ENCODE data around the gene CD40.

The CD40 gene

DNA sequence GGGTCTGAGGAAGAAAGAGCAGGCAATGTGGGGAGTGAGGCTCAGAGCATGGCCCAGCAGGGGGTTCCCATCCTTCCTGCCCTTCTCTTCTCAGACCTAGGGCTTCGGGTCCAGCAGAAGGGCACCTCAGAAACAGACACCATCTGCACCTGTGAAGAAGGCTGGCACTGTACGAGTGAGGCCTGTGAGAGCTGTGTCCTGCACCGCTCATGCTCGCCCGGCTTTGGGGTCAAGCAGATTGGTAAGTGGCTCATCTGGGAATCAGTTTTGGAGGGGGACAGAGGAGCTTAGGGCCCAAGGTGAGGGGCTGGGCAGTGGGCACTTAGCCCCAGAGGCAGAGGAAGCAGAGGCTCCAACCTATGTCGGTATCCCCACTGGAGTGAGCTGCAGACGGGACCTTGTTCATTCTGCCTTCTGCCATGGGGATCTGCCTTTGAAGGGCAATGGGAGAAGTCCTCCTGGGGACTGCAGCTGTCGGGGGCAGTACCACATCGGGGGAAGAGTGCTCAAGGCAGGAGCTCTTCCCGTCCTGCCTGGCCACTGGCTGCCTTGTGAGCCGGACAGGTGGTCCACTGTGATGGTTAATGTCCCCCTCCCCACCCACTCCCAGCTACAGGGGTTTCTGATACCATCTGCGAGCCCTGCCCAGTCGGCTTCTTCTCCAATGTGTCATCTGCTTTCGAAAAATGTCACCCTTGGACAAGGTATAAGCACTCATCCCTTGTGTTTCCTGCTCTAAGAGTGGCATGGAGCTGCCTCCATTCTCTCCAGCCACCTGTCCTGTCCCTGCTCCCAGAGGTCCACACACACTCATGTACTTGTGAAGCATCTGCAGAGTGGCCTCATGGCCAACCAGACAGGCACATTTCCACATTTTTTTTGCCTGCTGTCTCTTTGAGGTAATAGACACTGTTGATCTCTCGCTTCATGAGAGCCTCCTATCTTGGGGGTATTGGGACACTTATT, 4.7 kb downstream of the CD40 start:
- DNase-seq (ENCODE audit: low spot score) = no peak

DNA sequence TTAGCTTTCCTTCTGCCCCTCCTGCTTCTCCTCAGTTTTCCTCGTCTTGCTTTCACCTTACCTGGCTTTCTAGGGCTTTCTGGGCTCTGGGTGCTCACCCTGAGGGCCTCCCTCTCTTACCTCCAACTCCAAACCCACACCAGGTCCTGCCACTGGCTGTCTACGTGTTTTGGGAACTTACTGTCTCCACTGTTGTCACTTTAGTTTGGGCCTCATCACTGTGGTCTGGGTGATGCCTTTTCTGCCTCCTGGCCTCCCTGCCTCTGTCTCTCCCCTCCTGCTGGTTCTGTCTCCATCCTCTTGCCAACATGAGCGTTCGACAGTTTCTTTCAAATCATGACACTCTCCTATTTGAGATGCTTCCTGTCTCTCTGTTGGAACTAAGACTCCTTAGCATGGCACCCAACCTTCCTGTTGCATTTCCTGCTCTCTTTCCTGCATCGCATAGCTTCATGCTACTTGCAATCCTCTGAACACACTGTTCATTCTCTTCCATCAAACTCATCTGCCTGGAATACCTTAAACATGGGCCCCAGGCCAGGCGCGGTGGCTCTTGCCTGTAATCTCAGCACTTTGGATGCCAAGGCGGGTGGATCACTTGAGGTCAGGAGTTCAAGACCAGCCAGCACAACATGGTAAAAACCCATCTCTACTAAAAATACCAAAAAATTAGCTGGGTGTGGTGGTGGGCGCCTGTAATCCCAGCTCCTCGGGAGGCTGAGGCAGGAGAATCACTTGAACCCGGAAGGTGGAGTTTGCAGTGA, 5.5 kb downstream of the CD40 start:
- DNase-seq (ENCODE audit: low spot score) = no peak

DNA sequence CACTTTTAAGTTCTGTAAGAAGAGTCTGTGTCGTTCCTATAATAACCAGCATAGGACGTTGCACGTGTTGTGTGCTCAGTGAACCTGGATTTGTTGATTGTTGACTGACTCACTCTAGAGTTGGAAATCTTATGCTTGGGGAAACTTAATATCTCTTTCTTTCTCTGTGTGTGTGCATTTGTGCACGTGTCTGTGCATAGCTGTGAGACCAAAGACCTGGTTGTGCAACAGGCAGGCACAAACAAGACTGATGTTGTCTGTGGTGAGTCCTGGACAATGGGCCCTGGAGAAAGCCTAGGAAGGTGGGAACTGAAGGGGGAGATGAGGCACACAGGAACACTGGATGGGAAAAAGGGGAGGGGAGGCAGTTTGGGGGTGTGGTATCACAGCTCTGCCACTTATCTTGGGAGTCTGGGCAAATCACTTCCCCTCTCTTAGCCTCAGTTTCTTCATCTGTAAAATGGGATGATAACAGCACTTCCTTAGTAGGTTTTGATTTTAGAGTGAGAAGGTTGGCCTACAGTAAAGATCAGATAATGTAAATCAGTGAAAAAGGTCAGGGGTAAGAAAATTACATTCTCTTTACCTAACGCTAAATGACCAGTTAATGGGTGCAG, 8.4 kb downstream of the CD40 start:
- DNase-seq (ENCODE audit: low spot score) = no peak

DNA sequence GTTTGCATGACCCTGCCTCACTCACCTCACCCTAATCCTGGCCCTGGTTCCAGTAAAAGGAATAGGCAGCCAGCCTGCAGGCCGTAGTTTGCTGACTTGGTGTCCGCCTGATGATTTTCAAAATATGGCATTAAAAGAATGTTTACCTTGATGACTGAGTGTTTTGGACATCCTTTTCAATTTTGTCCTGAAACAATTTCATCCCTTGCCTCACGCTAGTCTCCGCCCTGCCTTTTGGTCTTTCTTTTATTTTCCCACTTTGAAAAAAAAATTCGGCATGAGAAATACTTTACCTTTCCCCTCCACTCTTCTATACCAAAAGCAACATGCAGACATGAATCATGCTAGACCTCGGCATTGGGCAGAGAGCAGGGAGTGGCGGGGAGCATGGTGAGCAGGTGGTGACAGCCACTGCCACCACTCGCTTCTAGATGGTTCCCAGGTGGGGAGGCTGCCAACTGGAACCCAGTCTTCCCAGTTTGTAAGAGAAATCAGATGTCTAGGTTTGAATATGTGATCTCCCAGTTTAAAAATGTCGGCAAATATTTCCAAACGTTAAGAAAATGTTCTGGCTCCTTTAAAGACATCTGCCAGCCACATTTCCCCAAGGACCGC, 9.4 kb downstream of the CD40 start:
- DNase-seq (ENCODE audit: low spot score) = no peak

DNA sequence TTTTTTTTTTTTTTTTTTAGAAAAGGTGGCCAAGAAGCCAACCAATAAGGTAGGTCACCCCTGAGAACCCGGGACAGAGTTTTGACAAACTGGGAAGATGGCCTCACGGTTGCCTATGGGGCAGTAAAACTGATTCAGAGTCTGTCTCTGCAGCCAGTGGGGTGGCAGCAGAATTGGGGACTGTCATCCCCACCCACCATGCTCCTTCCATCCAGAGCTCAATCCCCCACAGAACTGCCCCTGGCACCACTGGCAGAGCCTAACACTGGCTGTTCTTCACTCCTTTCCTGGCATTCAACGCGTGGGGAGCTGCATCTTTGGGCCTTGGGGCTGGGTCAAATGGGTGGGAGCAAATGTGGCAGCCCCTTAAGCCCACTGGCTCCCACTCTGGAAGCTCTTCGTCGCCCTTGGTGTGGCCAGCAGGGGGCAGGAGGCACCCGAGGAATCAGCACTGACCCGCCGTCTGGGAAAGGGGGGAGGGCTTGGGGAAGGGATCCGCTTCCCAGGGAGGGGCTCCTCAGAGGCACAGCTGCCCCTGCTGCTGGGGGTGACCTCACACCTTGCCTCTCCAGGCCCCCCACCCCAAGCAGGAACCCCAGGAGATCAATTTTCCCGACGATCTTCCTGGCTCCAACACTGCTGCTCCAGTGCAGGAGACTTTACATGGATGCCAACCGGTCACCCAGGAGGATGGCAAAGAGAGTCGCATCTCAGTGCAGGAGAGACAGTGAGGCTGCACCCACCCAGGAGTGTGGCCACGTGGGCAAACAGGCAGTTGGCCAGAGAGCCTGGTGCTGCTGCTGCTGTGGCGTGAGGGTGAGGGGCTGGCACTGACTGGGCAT, 10.4 kb downstream of the CD40 start:
- DNase-seq (ENCODE audit: low spot score) = peak; percentile 32

DNA sequence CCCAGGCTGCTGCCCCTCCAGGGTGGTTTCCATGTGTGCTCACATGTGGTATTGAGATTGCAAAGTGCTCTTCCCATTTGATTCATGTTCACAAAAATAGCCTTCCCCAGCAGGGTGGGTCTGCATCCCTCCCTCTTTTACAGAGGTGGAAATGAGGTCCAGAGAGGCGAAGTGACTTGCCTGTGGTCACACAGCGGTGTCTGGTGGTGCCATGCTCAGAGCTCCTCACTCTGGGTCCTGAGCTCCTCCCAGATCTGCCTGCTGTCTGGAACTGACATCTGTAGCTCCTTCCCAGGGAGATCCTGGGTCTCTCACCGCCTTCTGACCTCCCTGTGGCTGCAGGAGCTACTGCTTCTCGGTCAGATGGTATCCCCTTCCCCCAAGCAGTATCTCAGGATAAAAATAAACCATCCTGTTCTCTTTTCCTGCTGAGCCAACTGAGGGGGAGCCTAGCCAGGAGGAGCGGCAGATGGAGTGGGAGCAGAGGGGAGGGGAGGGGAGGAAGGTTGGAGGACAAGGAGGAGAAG, 11.9 kb downstream of the CD40 start:
- DNase-seq (ENCODE audit: low spot score) = peak; percentile 22

DNA sequence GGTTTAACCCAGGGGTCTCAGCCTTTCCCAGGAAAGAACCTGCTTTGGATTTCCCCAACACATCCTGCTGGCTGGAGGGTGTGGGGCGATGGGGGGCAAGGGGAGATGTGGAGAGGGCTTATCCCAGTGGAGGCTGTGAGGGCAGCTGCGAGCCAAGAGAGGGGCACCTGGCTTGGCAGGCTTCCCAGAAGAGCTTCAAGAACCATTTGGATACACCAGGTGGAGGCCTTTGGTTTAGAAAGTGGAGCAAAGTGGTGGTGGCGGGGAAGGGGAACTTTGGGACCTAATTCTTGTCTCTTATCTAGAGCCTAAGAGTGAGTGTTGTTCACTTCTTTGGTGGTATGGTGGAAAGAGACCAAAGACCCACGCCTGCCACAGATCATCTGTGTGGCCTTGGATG, 12.4 kb downstream of the CD40 start:
- DNase-seq (ENCODE audit: low spot score) = no peak

DNA sequence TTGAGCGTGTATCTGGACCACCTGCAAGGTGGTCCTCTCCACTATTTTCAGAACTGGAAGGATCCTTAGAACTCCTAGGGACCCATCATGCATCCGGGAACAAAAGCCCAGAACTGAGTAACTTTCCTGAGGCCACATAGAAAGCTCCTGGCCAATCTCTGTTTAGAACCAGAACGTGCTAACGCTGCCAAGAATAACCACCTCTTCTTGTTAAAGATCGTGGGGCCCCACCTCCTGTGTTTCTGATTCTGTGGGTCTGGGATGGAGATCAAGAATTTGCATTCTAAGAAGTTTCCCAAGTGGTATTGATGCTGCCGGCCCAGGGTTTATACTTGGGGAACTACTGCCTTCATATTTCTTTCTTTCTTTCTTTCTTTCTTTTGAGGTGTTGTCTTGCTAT, 13.3 kb downstream of the CD40 start:
- no peak for DNase-seq (ENCODE audit: low spot score)

DNA sequence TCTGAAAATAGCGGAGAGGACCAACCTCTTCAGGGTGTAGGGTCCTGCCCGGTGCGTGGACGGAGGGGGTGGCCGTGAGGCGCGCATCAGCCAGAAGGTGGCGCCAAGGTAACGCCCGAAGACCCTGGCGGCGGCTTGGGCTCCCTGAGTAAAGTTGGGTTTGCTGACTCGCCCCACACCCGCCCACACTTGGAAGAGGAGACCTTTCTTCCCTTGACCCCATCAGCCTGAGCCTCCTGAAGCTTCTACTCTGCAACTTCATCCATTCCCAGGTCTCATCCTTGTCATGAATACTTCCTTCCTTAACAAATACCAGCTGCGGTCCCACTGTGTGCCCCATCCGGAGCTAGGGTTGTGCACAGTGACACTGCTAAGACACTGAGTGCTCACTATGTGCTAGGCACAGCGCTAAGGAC, 14.6 kb downstream of the CD40 start:
- peak; percentile 78 for DNase-seq (ENCODE audit: low spot score)

DNA sequence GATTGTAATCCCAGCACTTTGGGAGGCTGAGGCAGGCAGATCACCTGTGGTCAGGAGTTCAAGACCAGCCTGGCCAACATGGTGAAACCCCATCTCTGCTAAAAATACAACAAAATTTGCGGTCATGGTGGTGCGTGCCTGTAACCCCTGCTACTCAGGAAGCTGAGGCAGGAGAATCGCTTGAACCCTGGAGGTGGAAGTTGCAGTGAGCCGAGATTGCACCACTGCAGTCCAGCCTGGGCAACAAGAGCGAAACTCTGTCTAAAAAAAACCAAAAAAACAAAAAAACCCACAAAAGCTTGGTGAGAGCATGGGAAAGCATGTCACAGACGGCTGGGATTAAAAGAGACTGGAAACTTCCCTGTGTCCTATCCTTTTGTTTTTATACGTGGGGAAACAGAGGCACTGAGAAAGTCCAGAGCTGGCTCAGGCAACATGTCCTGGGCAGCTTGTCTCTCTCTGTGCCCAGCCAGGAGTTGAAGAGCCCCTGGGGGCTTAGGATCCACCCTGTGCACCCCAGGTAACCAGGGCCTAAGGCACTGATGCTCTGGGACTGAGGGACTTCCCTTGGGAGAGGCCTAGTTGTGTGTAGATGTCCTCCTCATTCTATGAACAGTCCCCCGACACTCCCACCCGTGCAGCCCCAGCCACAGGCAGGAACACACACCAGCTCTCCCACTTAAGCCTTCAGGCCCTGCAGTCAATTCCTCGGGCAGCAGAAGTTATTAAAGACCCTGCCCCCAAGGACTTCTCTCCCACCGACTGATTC, 16.0 kb downstream of the CD40 start:
- no peak for DNase-seq (ENCODE audit: low spot score)

DNA sequence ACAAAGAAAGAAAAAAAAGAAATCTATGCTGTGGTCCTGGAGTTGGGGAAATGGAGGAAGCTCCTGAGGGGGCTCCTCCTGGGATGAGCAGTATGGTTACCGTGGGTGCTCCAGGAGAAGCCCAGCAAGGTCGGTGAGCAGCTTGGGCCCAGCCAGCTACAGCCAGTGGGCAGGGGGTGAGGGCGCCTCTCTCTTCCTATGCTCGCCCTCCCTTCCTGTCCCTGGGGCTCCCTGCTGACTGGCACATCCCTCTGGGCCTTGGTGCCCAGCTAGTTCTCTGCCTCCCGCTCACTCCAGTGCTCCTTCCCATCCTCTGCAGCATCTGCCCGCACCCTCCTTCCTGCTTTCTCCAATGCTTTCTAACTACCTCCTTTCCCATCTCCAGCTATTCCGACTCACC, 16.6 kb downstream of the CD40 start:
- DNase-seq (ENCODE audit: low spot score) = no peak

DNA sequence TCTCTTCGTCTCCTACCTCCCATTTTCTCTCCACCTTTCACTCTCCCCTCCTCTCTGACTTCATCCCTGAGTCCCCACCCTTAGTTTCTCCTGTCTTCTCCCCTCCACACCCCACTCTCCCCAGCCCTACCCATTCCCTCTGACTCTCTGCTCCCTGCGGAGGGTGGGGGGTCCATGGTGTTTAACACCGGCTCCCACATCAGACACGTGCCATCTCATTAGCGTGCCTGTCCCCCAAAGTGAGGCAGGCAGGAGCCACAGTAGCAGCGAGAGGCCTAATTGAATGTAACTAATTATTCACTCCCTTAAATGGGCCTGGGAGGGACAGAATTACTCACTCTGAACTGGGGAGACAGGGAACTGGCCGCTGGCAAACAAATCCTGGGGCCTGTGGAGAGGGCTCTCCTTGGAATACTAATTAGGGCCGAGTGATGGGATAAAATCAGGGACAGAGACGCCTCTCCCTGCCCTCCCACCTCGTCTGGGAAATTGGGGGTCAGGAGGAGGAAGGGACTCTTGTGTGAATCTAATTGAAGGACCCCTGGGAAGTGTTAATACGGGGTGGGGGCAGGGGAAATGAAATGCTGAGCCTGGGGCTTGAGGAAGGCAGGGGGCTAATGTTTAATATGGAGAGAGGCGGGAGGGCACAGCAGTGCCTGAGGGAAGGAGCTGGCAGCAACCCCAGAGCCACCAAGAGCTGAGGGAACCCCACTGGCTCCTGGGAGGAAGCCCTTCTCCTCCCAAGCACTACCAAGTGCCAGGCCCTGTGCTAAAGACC, 17.9 kb downstream of the CD40 start:
- DNase-seq (ENCODE audit: low spot score) = peak; percentile 31

DNA sequence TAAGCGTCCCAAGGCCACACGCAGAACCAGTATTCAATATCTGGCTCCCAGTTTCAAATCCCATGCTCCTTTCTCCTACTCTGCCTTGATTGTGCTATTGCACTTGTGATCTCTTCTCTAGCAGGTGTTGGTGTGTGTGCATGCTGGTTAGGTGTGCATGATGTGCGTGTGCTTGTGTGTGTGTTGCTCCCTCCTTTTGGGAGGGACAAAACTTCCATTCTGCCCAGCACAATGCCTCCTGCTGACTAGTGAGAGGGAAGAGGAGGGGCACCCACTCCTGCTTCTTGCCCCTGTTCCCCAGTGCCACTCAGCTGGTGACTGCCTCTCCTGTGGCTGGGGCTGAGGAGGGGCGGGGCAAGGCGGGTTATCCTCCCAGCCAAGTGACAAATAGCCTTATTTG, 19.7 kb downstream of the CD40 start:
- DNase-seq (ENCODE audit: low spot score) = no peak

DNA sequence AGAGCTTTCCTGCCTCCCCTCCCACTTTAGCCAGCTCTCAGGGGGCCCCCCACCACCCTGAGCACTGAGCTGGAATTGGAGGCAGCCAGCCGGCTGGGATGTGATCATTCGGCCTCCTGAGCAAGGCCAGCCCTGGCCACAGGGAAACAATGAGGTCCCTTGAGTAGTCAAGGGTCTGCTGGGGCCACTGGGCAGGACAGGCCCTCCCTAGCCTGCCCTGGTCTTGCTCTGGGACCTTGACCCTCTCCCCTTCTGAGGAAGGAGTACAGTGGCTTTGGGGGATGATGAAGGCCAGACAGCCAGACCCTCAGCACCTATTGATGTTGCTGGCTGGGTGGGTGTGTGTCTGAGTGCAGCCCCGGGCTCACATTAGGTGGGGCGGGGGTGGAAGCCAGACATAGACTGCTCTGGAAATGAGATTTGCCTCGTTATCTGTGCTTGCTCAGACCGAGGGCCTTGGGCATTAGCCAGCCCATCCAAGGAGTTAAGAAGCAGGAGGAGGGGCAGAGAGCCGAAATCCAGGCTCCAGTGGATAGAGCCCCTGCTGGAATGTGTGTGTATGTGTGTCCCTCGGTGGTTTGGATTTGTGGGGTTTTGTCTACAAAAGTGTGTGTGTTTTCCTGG, 21.3 kb downstream of the CD40 start:
- DNase-seq (ENCODE audit: low spot score) = no peak

DNA sequence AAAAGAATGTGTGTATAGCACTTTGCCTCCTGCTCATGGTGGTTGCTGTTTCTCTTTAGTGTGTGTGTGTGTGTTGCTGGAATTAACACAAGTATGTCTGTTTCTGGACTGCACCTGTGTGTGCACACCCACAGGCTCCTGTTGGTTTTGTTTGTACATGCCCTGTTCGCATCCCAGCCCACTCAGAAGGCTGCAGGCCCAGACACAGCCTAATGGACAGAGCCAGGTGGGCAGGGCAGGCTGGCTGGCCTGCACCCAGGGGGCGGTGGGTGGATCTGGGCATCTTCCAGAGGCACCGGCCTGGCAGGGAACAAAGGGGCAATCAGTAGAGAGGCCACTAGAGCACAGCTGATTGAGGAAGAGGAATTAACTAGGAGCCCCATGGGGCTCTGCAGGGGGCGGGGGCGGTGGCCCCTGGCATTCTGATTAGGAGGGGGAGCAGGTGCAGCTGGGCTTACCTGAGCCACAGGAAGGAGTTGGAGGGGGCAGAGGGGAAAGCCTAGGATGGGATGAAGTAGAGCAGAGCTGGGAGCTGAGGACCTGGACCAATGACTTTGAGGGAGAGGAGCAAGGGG, 21.9 kb downstream of the CD40 start:
- no peak for DNase-seq (ENCODE audit: low spot score)

DNA sequence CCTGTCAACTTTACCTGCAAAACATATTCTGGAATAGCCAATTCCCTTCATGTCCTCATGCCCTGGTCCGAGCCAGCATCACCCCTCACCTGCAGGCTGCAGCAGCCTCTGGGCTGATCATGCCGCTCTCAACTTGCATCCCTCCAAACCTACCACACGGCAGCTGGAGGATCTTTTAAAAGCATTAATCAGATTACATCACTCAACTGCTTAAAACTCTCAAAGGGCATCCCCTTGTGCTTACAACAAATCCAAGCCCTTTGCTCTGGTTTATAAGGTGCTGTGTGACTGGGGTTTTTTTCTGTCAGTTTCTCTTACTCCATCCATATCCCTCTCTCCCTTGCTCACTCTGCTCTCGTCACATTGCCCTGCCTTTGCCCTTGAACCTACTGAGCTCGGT, 24.0 kb downstream of the CD40 start:
- DNase-seq (ENCODE audit: low spot score) = no peak

DNA sequence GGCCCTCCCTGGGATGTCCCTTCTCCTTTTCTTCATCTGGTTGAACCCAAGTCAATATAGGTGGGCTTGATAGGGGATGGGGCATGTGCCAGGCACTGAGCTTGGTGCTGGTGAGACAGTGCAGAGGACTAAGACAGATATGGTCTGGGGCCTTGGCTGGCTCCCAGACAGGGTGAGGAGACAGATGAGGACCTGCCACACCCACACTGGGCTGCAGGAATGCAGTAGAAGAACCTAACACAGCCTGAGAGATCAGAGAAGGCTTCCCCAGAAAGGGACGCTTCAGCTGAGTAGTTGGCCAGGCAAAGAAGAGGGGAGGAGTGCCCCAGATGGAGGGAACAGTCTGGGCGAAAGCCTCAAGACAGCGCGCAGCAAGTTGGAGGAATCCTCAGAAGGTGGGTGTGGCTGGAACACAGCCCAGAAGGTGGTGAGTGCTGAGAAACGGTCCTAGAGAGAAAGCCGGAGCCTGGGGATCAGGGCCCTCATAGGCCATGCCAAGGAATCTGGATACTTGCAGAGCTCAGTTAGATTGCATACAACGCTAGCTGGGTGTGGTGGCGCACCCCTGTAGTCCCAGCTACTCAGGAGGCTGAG, 26.4 kb downstream of the CD40 start:
- DNase-seq (ENCODE audit: low spot score) = no peak

DNA sequence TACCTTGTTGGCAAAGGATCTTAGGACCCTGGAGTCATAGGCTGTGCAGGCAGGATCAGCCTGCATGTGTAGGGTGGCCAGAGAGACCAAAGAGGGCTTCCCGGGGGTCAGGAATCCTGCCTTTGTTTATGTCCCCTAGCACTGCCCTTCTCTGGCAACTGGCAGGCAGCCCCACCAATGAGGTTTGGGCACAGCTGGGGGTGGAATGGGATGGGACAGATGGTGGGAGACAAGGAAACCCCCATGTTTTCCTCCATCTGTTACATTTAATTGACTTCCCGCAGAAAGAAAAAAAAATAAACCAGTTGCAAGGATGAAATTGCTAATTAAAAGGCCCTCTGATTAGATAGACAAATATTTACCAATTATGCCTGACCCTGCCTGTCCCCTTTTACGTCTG, 27.6 kb downstream of the CD40 start:
- DNase-seq (ENCODE audit: low spot score) = no peak

Data from Ammon's horn (tissue), 1 donor.